HepG2 (cell line): ENCODE results near the gene TLE5. TPM values are rescaled to one million over a fixed set of nuclear protein-coding genes. Genes with fewer than 3 reads are reported as not detected.

ENCODE experiments used
- ARNTL ChIP-seq: sonication (generic); formaldehyde crosslinking; IDR thresholded peaks from 2 replicates; pipeline ENCODE4 v1.4.0; 2020; ENCODE audit warnings: mild to moderate bottlenecking, missing genetic modification reagents
- ATF2 ChIP-seq: sonication (generic); formaldehyde crosslinking; IDR thresholded peaks from 2 replicates; pipeline ENCODE4 v1.4.0; 2020; ENCODE audit warnings: missing genetic modification reagents
- CHD2 ChIP-seq: IDR thresholded peaks from 2 replicates; pipeline ENCODE4 v1.6.1; 2011; ENCODE audit warnings: low read depth, low read length, improper control_type of control experiment
- HDAC2 ChIP-seq: sonication (generic); formaldehyde crosslinking; IDR thresholded peaks from 2 replicates; pipeline ENCODE4 v1.4.0; 2020; ENCODE audit warnings: missing genetic modification reagents
- HES4 ChIP-seq: sonication (generic); formaldehyde crosslinking; IDR thresholded peaks from 2 replicates; pipeline ENCODE4 v1.9.0; 2021; ENCODE audit warnings: mild to moderate bottlenecking, missing genetic modification reagents, borderline replicate concordance
- HOMEZ ChIP-seq: IDR thresholded peaks from 2 replicates; pipeline ENCODE4 v1.6.1; 2016; ENCODE audit warnings: low read depth
- MAFG ChIP-seq: sonication (generic); formaldehyde crosslinking; IDR thresholded peaks from 2 replicates; pipeline ENCODE4 v1.5.1; 2020; ENCODE audit warnings: mild to moderate bottlenecking, missing genetic modification reagents
- NFYB ChIP-seq: sonication (generic); formaldehyde crosslinking; IDR thresholded peaks from 2 replicates; pipeline ENCODE4 v1.4.0; 2020; ENCODE audit warnings: missing genetic modification reagents
- SIX4 ChIP-seq: sonication (generic); formaldehyde crosslinking; IDR thresholded peaks from 2 replicates; pipeline ENCODE4 v1.4.0; 2020; ENCODE audit warnings: missing genetic modification reagents
- SOX6 ChIP-seq, 2 experiments: fragments of 450-650 bp in 1 of 2; sonication (generic) in 1 of 2; formaldehyde crosslinking in 1 of 2; IDR thresholded peaks; 2 replicates each; pipeline versions ENCODE4 v1.4.0 to v1.6.1; 2017 to 2020; ENCODE audit warnings: antibody characterized with exemption in 1 of 2, mild to moderate bottlenecking in 1 of 2, missing genetic modification reagents in 1 of 2
- TARDBP ChIP-seq: sonication (generic); formaldehyde crosslinking; IDR thresholded peaks from 2 replicates; pipeline ENCODE4 v1.8.0; 2022; ENCODE audit warnings: mild to moderate bottlenecking, missing genetic modification reagents
- ZBTB14 ChIP-seq: sonication (generic); formaldehyde crosslinking; IDR thresholded peaks from 2 replicates; pipeline ENCODE4 v1.4.0; 2020; ENCODE audit warnings: missing genetic modification reagents
- ZNF33A ChIP-seq: sonication (generic); formaldehyde crosslinking; IDR thresholded peaks from 2 replicates; pipeline ENCODE4 v1.5.1; 2020; ENCODE audit warnings: missing genetic modification reagents, mild to moderate bottlenecking, moderate library complexity, borderline replicate concordance
- ZNF543 ChIP-seq: sonication (generic); formaldehyde crosslinking; IDR thresholded peaks from 2 replicates; pipeline ENCODE4 v1.4.0; 2020; ENCODE audit warnings: mild to moderate bottlenecking, missing genetic modification reagents
- ZNF609 ChIP-seq: sonication (generic); formaldehyde crosslinking; IDR thresholded peaks from 2 replicates; pipeline ENCODE4 v1.4.0; 2020; ENCODE audit warnings: mild to moderate bottlenecking, missing genetic modification reagents, borderline replicate concordance
- ZNF747 ChIP-seq: sonication (generic); formaldehyde crosslinking; IDR thresholded peaks from 2 replicates; pipeline ENCODE4 v1.8.1; 2023; ENCODE audit warnings: missing genetic modification reagents, mild to moderate bottlenecking, borderline replicate concordance
- ZNF770 ChIP-seq: sonication (generic); formaldehyde crosslinking; IDR thresholded peaks from 2 replicates; pipeline ENCODE4 v1.5.0; 2020; ENCODE audit warnings: mild to moderate bottlenecking, missing genetic modification reagents
- polyA plus RNA-seq, 8 experiments: library from polyadenylated mRNA; depleted of rRNA in 3 of 8; stranded (reverse) in 7 of 8; unstranded in 1 of 8; fragments of >200 nt; fragmentation: Illumina TruSeq in 4 of 8; extraction: Trizol in 4 of 8; gene quantifications; 2 replicates each; pipeline versions ENCODE4 v1.2.1 to v1.2.3, GENCODE V29; 2011 to 2016; ENCODE audit warnings: low read depth in 4 of 8, missing spikeins in 1 of 8, mixed read lengths in 1 of 8; ENCODE audit not compliant: insufficient read depth in 1 of 8
- total RNA-seq, 5 experiments: library from RNA; depleted of rRNA; stranded (reverse); fragments of >200 nt; fragmentation: Illumina TruSeq; extraction: Trizol; gene quantifications; 2 replicates each; pipeline ENCODE4 v1.2.3, GENCODE V29; 2016; ENCODE audit warnings: low read depth in 1 of 5

Gene TLE5
- total and polyA plus RNA-seq, 2 of the 13 experiments (the other 11 are each of a cell fraction or from before 2014, with no cell fraction given), result 62.8 to 189 TPM

- TF ChIP-seq ZNF770 (CRISPR knock-in tag) (no peak), ZNF747 (CRISPR knock-in tag) (0 out of 2 replicates have a peak, but pooled peaks have one; percentile 33), HOMEZ (CRISPR knock-in tag) (peak; percentile 43; the same call in 1 of the 2 replicates), ZNF609 (CRISPR knock-in tag) (peak; percentile 82), ZNF543 (CRISPR knock-in tag) (peak; percentile 85; the same call in 1 of the 2 replicates), ARNTL (CRISPR knock-in tag) (peak; percentile 78; the same call in 1 of the 2 replicates), SIX4 (CRISPR knock-in tag) (peak; percentile 63; the same call in 1 of the 2 replicates), NFYB (CRISPR knock-in tag) (0 out of 2 replicates have a peak, but pooled peaks have one; percentile 38), ATF2 (CRISPR knock-in tag) (peak; percentile 54; the same call in 1 of the 2 replicates), HES4 (CRISPR knock-in tag) (peak; percentile 23; the same call in 1 of the 2 replicates), SOX6 (IDR thresholded peaks at IDR 0.05) (no peak), SOX6 (CRISPR knock-in tag; IDR thresholded peaks at IDR 0.05) (peak; percentile 67), ZBTB14 (CRISPR knock-in tag) (no peak), HDAC2 (CRISPR knock-in tag) (peak; percentile 62; the same call in 1 of the 2 replicates), MAFG (no peak), CHD2 (0 out of 2 replicates have a peak, but pooled peaks have one; percentile 52), ZNF33A (CRISPR knock-in tag) (no peak), TARDBP (CRISPR knock-in tag) (peak; percentile 94)
Measured at GRCh38 chr19:3065675-3066357, 3.5 kb upstream of the TLE5 start (continued).
